Lower leg skin (tissue), 3 donors: Measurements from ENCODE around the gene RASL11B.

Experiments
- CTCF ChIP-seq, 3 donors: fragments of 450-650 bp; IDR thresholded peaks; one replicate each; pipeline ENCODE4 v1.5.1; 2016; ENCODE audit warnings: antibody characterized with exemption in 3 of 3, mild to moderate bottlenecking in 3 of 3, moderate library complexity in 2 of 3
- POLR2A ChIP-seq, 2 donors: fragments of 450-650 bp; IDR thresholded peaks; one replicate each; pipeline ENCODE4 v1.6.1; 2016 to 2017; ENCODE audit warnings: antibody characterized with exemption in 2 of 2, mild to moderate bottlenecking in 1 of 2, moderate library complexity in 1 of 2

- TF ChIP-seq CTCF (IDR thresholded peaks at IDR 0.05) (no peak), POLR2A (IDR thresholded peaks at IDR 0.05) (no peak)
These were observed 11.8 kb downstream of the RASL11B start for GRCh38 chr4:52873861-52874343.
